Heart left ventricle (tissue), 13 donors: ENCODE data around the gene DGUOK.

Source experiments
- CTCF ChIP-seq, 12 donors: fragments of 200-600 bp; sonication (generic) in 4 of 12; IDR thresholded peaks; one replicate each; pipeline versions ENCODE4 v1.5.0 to v1.8.0; 2018 to 2022; ENCODE audit warnings: antibody characterized with exemption in 12 of 12, mild to moderate bottlenecking in 5 of 12
- POLR2A ChIP-seq, 2 donors: fragments of 450-650 bp; IDR thresholded peaks; one replicate each; pipeline ENCODE4 v1.6.1; 2017; ENCODE audit warnings: antibody characterized with exemption in 2 of 2, mild to moderate bottlenecking in 2 of 2, moderate library complexity in 2 of 2
- donor health status: ischemic (EF 13 %, LVEDD 7.1; RV severe dilation, severe dysfunction).
- donor health status: DM: no; HTN: yes; CAD: no.
- donor health status: DM: no; HTN: no; CAD: no.
- donor health status: ischemic (EF 25% LVEDD 6.9; RV normal size, moderate dysfunction).
- donor health status: ischemic (EF 25% LVEDD 5.7; RV mildly dilated, moderate dysfunction).
- donor health status: ischemic (EF 35%, LVEDD 5.7; RV mildly dilated, moderate dysfunction).
- donor health status: nonischemic (EF 11% LVEDD 7.7; RV severe dilation, severe dysfunction).
- donor health status: DM: yes; HTN: yes; CAD: no.
- donor health status: PGD.
- donor health status: ischemic (EF 29% LVEDD 5.4; RV normal size, mild dysfunction).
- donor health status: nonischemic (EF 23%, LVEDD 6.1; RV moderate dilation, normal function).

DNA sequence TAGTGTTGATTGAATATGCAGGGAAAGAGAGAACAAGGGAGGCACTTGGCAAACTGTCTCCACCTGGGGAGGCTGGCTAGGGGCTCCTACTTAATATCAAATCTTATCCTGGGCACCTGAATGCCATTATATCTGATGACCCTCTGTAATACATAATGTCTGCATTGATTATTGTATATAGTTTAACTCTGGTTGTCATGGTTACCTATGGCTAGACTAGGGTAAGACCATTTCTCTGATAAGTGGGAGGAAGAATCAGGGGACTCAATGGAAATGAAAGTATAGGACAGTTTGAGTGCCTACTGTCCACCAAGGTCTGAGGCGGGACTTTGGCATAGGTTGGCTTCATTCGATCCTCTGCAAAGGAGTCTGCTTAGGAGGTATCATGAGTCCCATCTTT lies 50.8 kb downstream of the DGUOK start:
- TF ChIP-seq POLR2A (IDR thresholded peaks at IDR 0.05) = no peak
- no peak for TF ChIP-seq CTCF (IDR thresholded peaks at IDR 0.05)
